ENCODE data around the gene SLC16A5.
"Not testable (repeated sequence)": the region's sequence is repeated elsewhere in the genome, so short reads cannot be mapped to it uniquely, and the experiment has no call there.

Gene SLC16A5

DNA sequence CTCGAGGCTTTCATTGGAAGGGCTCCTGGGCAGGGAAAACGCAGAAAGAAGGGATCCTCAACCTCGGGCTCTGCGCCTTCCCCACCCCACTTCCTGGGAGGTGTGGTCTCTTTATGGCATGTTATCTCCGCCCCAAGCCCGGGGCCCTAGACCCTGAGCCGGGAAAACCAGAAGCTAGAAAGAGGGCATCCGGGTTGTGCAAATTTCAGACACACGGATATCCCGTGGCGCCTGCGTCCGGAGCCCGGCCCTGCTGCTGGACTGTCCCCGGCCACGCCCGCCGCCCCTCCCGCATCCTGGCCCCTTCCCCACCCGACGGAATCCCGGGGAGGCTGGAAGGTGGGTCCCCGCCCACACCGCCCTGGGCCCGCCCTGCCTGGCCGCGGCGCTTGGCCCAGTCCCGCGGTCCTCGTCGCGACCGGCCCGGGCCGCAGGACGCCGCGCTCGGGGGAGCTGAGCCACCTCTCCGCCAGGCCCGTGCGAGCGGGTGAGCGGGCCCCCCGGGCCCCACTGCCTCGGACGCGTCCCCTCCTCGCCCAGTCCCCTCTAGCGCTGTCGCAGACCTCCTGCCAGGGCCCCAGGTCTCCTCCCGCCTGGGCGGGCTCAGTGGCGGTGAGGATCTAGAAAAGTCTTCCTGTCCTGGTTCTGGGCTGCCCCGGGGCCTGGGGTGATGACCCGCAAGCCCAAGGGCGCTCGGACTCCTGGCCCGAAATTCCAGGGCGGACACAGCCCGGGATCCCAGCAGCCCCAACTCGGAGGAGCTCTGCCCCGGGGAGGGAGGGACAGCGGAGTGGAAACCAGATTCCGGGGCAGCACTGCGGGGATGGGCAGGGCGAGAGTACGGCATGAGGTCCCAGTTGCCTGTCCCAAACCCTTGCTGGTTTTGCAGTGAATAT is at the start of gene SLC16A5:
Gene SLC16A5 (plus strand): TSS at position 397 of the 896 bp plus-strand sequence. CDS start 5,683 bp downstream, outside the sequence.
- DNase-seq (ENCODE audit: low spot score) = peak; percentile 90

DNA sequence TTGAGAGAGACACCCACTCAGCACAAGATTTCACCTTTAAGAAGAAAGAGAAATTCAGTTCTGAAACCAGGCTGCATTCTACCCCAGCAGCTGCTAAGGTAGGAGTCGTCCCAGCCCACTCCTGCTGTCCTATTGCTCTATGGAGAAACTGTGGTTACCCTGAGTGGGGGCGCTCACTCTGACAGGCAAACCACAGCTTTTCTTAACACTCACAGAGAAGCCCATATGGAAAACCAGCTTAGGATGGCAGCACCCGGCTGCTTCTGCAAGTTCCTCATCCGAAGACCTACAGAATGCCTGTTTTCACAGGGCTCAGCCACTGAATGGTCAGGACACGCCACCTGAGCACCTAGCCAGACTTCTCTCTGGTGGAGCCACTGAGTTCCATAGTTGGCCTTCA is 48.5 kb upstream of the SLC16A5 start:
- DNase-seq (ENCODE audit: low spot score) = no peak

DNA sequence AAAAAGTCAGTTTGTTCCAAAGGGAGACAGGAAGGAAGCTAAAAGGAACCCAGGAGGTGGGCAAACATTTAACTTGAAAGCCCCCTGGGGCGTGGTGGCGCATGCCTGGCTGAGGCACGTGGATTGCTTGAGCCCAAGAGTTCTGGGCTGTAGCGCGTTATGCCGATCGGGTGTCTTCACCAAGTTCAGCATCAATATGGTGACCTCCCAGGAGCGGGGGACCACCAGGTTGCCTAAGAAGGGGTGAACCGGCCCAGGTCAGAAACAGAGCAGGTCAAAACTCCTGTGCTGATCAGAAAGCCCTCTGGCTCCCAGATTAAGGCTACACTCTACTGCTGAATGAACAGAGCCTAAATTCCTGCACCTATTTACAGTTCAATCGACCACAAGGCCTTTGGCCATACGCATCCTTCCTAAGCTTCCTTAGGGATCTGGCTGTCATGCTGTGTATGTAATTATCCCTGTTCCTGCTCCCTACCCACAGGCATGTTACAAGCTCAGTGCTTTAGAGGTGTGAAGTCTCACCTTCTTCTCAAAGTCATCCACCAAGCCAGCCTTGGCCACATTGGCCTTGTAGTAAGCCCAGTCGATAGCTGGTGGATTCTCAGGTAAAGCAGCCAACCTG is 46.0 kb upstream of the SLC16A5 start:
- DNase-seq (ENCODE audit: low spot score) = no peak

GRCh38 chr17:75043789-75044188 is 44.0 kb upstream of the SLC16A5 start:
- not testable (repeated sequence) for DNase-seq (ENCODE audit: low spot score)

DNA sequence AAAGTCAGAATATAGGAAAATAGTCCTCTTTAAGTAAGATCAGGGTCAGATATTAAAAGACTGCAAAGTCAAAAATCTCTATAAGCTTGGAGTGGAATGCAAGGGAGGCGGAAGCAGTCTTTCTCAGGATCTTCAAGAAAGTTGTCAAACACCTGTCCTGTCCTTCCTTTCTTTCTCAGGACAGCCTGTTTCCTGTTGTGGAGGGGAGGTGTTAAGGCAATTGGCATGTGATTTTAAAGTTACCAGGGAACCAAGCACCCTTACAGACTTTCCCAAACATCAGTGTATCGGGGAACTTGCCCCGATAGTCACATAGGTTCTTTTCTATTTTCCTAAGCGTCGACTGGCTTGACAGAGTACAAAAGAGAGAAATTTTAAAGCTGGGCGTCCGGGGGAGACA is 43.0 kb upstream of the SLC16A5 start:
- no peak for DNase-seq (ENCODE audit: low spot score)

GRCh38 chr17:75045946-75046406 is 41.8 kb upstream of the SLC16A5 start:
- DNase-seq (ENCODE audit: low spot score) = not testable (repeated sequence)

DNA sequence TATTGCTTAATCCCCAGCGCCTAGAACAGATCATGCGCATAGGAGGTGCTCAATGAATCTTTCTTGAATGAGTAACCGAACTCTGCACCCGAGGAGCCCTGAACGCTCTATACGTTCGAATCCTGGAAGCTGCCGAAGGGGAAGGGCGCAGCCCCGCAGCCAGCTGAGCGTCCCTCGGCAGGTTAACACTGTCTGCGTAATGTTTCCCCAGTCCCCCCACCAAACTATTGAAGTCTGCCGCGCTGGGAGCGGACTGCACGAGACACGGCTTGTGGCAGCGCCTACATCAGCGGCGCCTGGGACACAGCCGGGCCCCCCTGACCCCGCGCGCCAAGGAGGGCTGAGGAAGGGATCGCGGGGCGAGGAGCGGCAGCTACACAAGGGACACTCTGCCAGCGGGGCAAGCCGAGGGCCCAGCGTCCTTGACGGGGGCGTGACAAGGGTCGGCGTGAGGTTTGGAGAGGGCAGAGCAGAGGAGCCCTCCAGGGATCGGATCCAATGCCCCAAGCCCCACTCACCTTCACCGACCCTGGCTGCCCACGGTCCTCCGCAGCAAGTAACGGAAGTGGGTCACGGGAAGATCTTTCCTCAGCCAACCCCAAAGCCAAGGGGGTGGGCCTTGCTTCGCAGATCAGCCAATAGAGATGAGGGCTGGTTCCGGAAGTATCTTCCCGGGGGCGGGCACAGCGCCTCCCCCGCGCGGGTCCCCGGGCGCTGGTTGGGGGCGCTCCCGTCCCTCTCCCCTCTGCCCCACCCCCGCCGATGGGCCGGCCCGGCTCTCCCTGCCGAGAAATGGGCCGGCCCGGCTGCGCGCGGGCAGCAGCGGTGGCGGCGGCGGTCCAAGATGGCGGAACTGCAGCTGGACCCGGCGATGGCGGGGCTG is 41.1 kb upstream of the SLC16A5 start, which contains the start of the genes ATP5PD and KCTD2:
Gene ATP5PD (minus strand): TSS at position 563 of the 883 bp plus-strand sequence. CDS start 4,319 bp downstream, outside the sequence.
Gene KCTD2 (plus strand): TSS at position 819 of the 883 bp plus-strand sequence. CDS start 26 bp downstream, at position 845.
- DNase-seq (ENCODE audit: low spot score) = peak; percentile 94

GRCh38 chr17:75047398-75048098 is 40.2 kb upstream of the SLC16A5 start:
- peak; percentile 22 for DNase-seq (ENCODE audit: low spot score)

DNA sequence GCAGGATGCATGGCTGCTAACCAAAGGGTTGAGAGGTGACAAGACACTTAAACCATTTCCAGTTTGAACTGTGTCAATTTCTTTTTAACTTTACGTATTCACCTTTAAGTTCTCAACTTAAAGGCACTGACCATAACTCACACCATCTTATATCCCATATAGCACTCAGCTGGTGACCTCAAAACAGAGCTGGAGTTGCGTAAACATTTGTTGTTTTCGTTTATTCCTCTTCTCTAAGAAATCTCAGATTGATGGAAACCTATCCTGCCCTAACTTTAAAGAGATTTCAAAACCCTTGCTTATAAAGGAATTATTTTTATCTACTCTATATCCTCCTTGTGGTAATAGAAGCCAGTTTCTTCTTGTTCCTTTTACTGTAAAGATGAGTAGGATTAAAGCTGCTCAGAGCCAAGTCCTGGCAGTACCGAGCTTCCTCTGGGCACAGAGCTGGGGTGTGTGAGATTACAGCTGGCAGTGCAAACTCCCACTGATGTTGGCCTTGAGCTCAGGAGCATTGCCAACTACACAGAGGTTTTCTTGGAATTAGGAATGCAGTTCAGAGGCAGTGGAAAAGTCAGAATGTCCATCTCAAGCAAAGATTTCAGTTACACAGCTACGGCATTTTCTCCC is 39.4 kb upstream of the SLC16A5 start:
- DNase-seq (ENCODE audit: low spot score) = no peak

GRCh38 chr17:75049057-75049456 is 38.7 kb upstream of the SLC16A5 start:
- DNase-seq (ENCODE audit: low spot score) = no peak

- no peak for DNase-seq (ENCODE audit: low spot score)
Observed at GRCh38 chr17:75049706-75050105, 38.0 kb upstream of the SLC16A5 start.

DNA sequence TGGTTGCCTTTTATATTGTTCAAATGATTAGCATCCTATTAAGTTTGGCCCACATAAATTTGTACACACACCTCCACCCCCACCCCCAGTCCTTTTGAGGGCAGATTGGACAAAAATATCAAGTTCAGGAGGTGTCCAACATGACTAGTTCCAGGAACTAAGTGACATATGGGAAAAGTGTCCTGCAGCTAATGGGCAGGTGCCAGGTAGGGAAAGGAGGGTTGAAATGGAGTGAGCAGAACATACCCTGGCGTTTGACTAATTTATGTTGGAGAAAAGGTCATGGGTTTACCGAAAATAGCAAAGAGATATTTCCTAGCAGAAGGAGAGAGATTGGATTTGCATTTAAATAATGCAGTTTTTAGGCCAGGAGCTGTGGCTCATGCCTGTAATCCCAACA is 35.8 kb upstream of the SLC16A5 start:
- DNase-seq (ENCODE audit: low spot score) = no peak

- DNase-seq (ENCODE audit: low spot score) = no peak
Observed at GRCh38 chr17:75059369-75060345, 28.1 kb upstream of the SLC16A5 start.

DNA sequence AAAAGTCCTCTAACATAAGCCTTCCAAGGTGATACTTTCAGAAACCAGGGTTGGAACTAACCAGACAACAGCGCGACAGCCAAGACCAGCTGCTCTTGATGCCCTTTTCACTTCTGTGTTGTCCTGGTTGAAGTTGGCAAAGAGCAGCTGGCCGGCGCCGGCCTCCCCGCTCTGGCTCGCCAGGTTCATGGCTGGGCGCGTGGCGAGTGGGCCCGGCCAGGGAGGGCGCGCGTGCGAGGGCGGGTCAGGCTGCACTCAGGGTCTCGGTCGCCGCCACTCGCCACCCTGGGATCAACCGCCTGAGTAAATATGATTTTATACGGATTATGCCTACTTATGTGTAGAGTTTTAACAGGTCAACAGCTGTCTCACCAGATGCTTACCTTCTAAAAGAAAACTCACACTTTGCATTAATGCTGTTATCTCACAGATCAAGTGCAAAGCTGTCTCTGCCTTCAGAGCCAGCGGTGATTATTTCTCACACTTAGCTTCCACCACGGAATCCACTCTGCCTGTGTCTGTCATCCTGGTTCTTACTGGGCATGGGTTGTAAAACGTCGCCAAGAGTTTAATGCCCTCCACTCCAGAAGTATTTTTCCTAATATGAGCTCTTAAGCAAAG is 27.2 kb upstream of the SLC16A5 start:
- DNase-seq (ENCODE audit: low spot score) = no peak

GRCh38 chr17:75061055-75061438 is 26.7 kb upstream of the SLC16A5 start:
- no peak for DNase-seq (ENCODE audit: low spot score)

GRCh38 chr17:75061618-75062017 is 26.1 kb upstream of the SLC16A5 start:
- no peak for DNase-seq (ENCODE audit: low spot score)

GRCh38 chr17:75063201-75063600 is 24.6 kb upstream of the SLC16A5 start:
- no peak for DNase-seq (ENCODE audit: low spot score)

DNA sequence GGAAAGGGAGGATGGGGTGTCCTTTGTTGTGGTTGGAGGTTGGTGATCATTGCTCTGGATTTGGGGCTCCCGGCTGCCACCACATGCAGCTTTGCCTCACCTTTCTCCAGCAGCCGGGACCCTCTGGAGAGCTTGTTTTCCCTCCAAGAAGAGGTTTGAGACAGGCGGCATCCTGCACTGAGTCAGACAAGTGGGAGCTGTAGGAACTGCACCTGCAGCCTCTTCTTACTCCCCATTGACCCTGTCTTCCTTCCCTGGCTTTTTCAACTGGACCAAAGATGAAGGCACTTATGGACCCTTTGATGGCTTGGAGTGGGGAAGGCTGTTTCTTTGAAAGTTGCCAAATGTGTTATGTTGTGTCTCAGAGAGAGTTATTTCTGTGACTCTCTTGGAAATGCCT is 24.1 kb upstream of the SLC16A5 start:
- DNase-seq (ENCODE audit: low spot score) = no peak

- no peak for DNase-seq (ENCODE audit: low spot score)
Observed at GRCh38 chr17:75064040-75064439, 23.7 kb upstream of the SLC16A5 start.

Data from LoVo (cell line).